Kidney epithelial cell (primary cell): Measurements from ENCODE around the gene LOXL3. TPM values are rescaled to one million over a fixed set of nuclear protein-coding genes. Genes with fewer than 3 reads are reported as not detected.

Experiments used
- DNase-seq: peaks from one replicate; pipeline ENCODE4 v3.0.0-alpha.2; 2010; ENCODE audit warnings: low read depth
- H3K27me3 ChIP-seq: 2 replicates; pipeline ENCODE4 v1.6.0; 2011; ENCODE audit warnings: low read length; ENCODE audit not compliant: control insufficient read depth, insufficient read depth
- H3K36me3 ChIP-seq: 2 replicates; pipeline ENCODE4 v1.5.1; 2011; ENCODE audit warnings: low read length; ENCODE audit not compliant: control insufficient read depth, insufficient read depth
- H3K4me3 ChIP-seq: 2 replicates; pipeline ENCODE4 v1.5.1; 2011; ENCODE audit warnings: low read depth, mild to moderate bottlenecking, control low read depth, low read length
- total RNA-seq: library from RNA; depleted of rRNA; stranded (reverse); fragments of >200 nt; gene quantifications from 2 replicates; pipeline ENCODE4 v1.2.3, GENCODE V29; 2015
- TF ChIP-seq, protein P1 (sequence below): IDR thresholded peaks from 2 replicates; pipeline ENCODE4 v1.5.1; 2011; ENCODE audit warnings: mild to moderate bottlenecking, moderate library complexity, low read length, control low read depth, inconsistent platforms; ENCODE audit not compliant: insufficient read depth, poor library complexity, severe bottlenecking

LOXL3 gene
- total RNA-seq, 1 donor from 2014 or later: 3.3 TPM

DNA sequence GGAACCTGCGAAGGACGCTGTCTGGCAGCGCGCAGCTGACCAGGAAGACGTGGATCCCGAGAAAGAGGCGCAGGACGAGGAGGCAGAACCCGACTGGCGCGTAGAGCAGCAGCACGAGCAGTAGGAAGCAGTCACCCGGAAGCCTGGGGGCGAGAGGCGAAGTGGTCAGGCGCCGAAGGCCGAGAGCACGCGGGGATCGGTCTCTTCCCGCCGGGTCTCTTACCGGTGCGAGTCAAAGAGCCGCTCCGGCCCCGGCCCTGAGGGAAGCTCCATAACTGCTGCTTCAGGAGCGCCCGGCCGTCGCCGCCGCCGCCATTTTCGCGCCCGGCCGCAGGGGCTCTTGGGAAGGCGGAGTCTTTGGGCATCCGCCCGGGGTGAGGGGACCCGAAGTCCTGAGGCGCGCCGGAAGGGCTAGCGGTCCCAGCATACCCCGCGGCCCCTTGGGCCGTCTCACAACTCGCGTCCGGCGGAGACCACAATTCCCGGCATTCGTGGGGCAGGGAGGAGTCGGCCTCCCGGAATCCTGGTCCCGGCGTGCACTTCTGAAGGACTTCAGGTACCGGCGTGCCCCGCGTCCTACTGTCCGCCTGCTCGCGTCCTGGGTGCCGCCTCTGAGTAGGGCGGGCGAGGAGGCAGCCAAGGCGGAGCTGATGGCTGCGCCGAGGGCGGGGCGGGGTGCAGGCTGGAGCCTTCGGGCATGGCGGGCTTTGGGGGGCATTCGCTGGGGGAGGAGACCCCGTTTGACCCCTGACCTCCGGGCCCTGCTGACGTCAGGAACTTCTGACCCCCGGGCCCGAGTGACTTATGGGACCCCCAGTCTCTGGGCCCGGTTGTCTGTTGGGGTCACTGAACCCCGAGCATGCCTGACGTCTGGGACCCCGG is 24.1 kb downstream of the LOXL3 start, which contains the start of the genes AUP1 and HTRA2:
Gene AUP1, minus strand, starts transcription at position 350 of the 882 bp plus-strand sequence. Its CDS starts 77 bp downstream, at position 273.
Gene HTRA2, plus strand, starts transcription at position 577 of the 882 bp plus-strand sequence. Its CDS starts 74 bp downstream, at position 651.
- H3K36me3 ChIP-seq: peaks cover 4% of the 10 kb centered on the region
- TF ChIP-seq, protein P1, sequence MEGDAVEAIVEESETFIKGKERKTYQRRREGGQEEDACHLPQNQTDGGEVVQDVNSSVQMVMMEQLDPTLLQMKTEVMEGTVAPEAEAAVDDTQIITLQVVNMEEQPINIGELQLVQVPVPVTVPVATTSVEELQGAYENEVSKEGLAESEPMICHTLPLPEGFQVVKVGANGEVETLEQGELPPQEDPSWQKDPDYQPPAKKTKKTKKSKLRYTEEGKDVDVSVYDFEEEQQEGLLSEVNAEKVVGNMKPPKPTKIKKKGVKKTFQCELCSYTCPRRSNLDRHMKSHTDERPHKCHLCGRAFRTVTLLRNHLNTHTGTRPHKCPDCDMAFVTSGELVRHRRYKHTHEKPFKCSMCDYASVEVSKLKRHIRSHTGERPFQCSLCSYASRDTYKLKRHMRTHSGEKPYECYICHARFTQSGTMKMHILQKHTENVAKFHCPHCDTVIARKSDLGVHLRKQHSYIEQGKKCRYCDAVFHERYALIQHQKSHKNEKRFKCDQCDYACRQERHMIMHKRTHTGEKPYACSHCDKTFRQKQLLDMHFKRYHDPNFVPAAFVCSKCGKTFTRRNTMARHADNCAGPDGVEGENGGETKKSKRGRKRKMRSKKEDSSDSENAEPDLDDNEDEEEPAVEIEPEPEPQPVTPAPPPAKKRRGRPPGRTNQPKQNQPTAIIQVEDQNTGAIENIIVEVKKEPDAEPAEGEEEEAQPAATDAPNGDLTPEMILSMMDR: no peak
- DNase-seq: peak; percentile 97
- H3K27me3 ChIP-seq: no peaks in the 10 kb centered on the region
- H3K4me3 ChIP-seq: peak within 1 kb of the TSS; percentile 62

DNA sequence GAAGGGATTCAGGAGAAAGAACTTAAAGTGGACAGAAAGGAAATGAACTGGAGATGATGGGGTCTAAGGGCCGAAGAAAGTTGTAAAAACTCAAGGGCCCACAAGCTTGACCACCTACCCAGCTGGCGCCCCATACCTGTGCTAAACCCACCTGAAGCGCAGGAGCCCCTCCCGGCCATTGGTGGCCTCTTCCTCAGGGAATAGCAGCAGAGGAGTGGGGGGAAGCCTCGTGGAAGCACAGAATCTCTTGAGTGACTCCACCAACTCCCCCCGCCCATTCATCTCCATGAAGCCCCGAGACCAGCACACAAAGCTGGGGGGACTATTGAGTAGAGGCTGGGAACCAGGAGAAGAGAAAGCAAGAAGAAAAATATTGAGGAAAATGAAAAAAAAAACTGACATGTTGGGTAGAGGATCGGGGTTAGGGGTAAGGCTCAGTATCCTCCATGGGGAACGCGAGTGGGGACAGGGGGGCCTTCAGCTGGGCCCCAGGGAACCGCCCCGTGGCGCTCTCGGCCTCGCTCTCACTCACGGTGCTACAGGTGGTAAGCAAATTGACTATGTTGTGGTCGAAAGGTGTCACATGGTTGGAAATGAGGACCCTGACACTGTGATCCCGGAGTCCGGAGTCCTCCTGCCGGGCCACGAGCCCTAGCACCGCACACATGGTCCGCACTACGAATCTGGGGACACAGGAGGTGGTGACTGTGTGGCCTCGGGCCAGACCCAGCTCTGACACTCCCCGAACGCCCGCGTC is 25.0 kb downstream of the LOXL3 start:
- H3K27me3 ChIP-seq: no peaks in the 10 kb centered on the region
- peak overlapping the region; percentile 62 for H3K4me3 ChIP-seq
- DNase-seq: no peak
- H3K36me3 ChIP-seq: peaks cover 4% of the 10 kb centered on the region
- TF ChIP-seq, protein P1: peak; percentile 3

DNA sequence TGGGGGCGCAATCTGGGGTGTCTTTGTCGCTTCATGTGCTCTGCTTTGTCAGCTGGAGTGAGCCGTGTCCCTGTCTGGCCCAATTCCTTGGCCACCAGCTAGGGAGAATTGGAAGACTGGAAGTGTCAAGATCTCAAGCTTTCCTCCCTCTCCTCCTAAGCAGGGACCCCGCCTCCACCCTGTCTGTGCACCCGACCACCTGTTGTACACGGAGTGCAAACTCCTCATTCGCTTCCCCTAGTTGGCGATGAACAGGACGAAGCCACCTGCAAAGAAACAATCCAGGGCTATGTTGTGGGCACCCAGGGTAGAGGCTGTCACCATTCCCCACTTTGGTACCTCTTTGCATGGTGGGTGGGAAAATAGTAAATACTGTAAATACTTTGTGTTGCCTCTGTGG is 26.0 kb downstream of the LOXL3 start:
- TF ChIP-seq, protein P1: no peak
- no peak overlapping the region for H3K4me3 ChIP-seq
- no peak for DNase-seq
- H3K27me3 ChIP-seq: no peaks in the 10 kb centered on the region
- H3K36me3 ChIP-seq: peaks cover 4% of the 10 kb centered on the region

DNA sequence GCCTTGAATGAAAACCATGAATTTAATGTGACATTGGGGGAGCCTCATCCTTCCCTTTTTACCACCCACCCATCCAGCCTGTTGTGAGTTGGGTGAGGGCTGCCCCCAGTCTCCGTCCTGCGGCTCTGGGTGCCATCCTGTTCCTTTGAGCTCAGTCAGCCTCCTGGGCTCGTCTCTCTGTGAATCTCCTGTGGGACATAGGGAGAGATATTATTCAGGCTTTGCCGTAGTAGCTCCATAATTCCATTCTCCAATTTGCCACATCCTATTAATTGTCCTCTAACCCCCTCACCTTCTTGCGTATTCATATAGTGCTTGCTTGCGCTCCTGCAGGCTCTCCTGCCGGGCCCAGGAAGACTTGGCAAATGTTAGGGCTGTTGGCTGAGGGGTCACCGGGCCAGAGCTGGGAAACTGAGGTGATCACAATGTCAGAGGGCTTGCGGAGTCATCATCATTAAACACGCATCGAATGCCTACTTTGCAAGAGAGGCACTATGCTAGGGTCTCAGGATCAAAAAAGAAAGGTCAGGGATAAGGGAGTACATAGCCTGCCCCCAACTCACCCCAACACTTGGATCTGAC is 27.0 kb downstream of the LOXL3 start:
- H3K36me3 ChIP-seq: peaks cover 4% of the 10 kb centered on the region
- DNase-seq: no peak
- TF ChIP-seq, protein P1: no peak
- H3K4me3 ChIP-seq: no peak overlapping the region
- H3K27me3 ChIP-seq: no peaks in the 10 kb centered on the region

DNA sequence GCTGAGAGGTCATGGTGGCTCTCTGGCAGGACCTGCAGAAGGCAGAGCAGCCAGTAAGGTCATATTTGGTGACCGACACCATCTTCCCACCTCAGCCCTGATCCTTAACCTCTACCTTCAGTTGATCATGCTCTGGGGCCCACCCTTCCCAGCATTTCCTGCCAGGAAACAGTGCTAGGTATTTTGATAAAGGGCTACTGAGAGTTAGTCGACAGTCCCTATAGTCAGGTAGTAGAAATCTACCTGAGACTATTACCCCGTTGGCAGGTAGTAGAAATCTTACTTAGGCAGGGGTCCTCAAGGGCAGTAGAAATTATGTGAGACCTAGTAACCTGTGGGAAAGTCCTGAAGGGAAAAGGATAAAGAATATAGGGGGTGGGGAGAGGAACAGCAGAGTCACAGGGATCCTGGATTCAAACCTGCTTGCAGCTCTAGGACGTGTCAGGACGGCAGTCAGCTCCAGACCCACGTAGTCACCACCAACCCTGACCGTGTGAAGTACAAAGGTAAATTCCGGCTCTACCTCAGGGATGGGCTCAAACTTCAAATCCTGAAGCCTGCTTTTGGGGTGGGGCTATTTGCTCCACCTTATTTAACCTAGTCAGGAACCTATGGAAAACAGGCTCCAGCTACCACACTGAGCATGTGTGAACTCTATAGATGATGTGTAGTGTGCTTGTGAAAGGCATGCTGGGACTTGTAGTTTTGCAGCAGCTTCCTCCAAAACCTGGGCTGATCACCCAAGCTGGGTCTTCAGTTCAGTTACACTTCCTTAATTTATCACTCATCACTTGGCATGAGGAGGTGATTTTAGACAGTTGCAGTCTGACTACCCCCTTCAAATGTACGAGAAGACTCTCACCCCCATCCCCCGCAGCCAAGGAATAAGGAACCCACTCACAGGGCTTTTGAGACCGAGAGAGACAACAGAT is 27.8 kb downstream of the LOXL3 start, which contains the start of gene DQX1:
Gene DQX1, minus strand, starts transcription at position 515 of the 932 bp plus-strand sequence. Its CDS starts 502 bp downstream, at position 13.
- Histone ChIP-seq H3K4me3 (no peak within 1 kb of the TSS), H3K36me3 (peaks cover 4% of the 10 kb centered on the region), H3K27me3 (no peaks in the 10 kb centered on the region)
- TF ChIP-seq, protein P1: no peak
- DNase-seq: no peak
